ENCODE measurements around the gene ABCA6.

Gene ABCA6

GRCh38 chr17:69093279-69093789 is 48.4 kb downstream of the ABCA6 start:
- no peak overlapping the region for H3K4me3 ChIP-seq (ENCODE audit: low read depth, low read length)
- TF ChIP-seq CTCF (IDR thresholded peaks at IDR 0.05; ENCODE audit: borderline replicate concordance, insufficient read depth, low read depth, low read length) = no peak

GRCh38 chr17:69090365-69090764 is 51.3 kb downstream of the ABCA6 start:
- no peak for TF ChIP-seq CTCF (IDR thresholded peaks at IDR 0.05; ENCODE audit: borderline replicate concordance, insufficient read depth, low read depth, low read length)

GRCh38 chr17:69088643-69089200 is 53.0 kb downstream of the ABCA6 start:
- TF ChIP-seq CTCF (IDR thresholded peaks at IDR 0.05; ENCODE audit: borderline replicate concordance, insufficient read depth, low read depth, low read length) = no peak
- no peak overlapping the region for H3K4me3 ChIP-seq (ENCODE audit: low read depth, low read length)

More at GRCh38 chr17:69090365-69090764, 51.3 kb downstream of the ABCA6 start:
- no peak overlapping the region for H3K4me3 ChIP-seq (ENCODE audit: low read depth, low read length)

GRCh38 chr17:69086641-69087040 is 55.1 kb downstream of the ABCA6 start:
- H3K4me3 ChIP-seq (ENCODE audit: low read depth, low read length) = no peak overlapping the region
- TF ChIP-seq CTCF (IDR thresholded peaks at IDR 0.05; ENCODE audit: borderline replicate concordance, insufficient read depth, low read depth, low read length) = no peak

- no peak overlapping the region for H3K4me3 ChIP-seq (ENCODE audit: low read depth, low read length)
- peak; percentile 30; the same call in 1 of the 2 replicates for TF ChIP-seq CTCF (IDR thresholded peaks at IDR 0.05; ENCODE audit: borderline replicate concordance, insufficient read depth, low read depth, low read length)
Measured at GRCh38 chr17:69084911-69085310, 56.8 kb downstream of the ABCA6 start.

- no peak for TF ChIP-seq CTCF (IDR thresholded peaks at IDR 0.05; ENCODE audit: borderline replicate concordance, insufficient read depth, low read depth, low read length)
- no peak overlapping the region for H3K4me3 ChIP-seq (ENCODE audit: low read depth, low read length)
Measured at GRCh38 chr17:69082696-69083095, 59.0 kb downstream of the ABCA6 start.

GRCh38 chr17:69078864-69079263 is 62.8 kb downstream of the ABCA6 start:
- H3K4me3 ChIP-seq (ENCODE audit: low read depth, low read length) = no peak overlapping the region
- TF ChIP-seq CTCF (IDR thresholded peaks at IDR 0.05; ENCODE audit: borderline replicate concordance, insufficient read depth, low read depth, low read length) = no peak
